IMR-90 (cell line): ENCODE data around the gene DPYSL5.

Source experiments
- CTCF ChIP-seq: conservative IDR thresholded peaks from 2 replicates; pipeline ENCODE4 v1.5.1; 2012; ENCODE audit warnings: mild to moderate bottlenecking, low read depth, low read length, improper control_type of control experiment
- RFX5 ChIP-seq: IDR thresholded peaks from 2 replicates; pipeline ENCODE4 v1.8.0; 2012; ENCODE audit warnings: low read depth, mild to moderate bottlenecking, low read length, moderate library complexity

- TF ChIP-seq CTCF: no peak
- TF ChIP-seq RFX5: no peak
These were observed 5.8 kb downstream of the DPYSL5 start for GRCh38 chr2:26853751-26854150.
